GM18498 (cell line): Measurements from ENCODE around the gene RWDD1.
A peak's percentile ranks its signal among the peaks of the same experiment; 100 is the strongest.
"Not testable (repeated sequence)": the region's sequence is repeated elsewhere in the genome, so short reads cannot be mapped to it uniquely, and the experiment has no call there.

Experiments used
- ATAC-seq: cut with Tn5 transposase; IDR thresholded peaks from one replicate; pipeline ENCODE4 v1.9.1; 2021; ENCODE audit warnings: mild to moderate bottlenecking, moderate library complexity; ENCODE audit not compliant: unreplicated experiment

RWDD1 gene

DNA sequence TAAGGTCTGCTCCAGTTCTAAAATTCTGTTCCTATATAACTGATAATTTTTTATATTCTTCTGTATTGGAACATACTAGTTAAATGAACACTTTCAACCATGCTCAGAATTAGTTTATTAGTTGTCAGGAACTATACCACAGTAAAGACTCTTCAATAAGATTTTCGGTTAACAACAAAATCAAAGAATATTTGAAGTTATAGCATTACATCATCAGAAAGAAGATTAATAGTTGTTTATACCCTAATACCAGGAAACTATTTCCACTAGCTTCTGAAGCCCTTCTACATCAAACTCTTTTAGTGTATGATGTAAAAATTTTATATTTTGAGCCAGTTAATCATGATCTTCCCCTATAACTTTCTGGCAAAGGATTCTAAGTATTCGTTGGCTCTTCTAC, 11.2 kb upstream of the RWDD1 start:
- ATAC-seq: no peak

DNA sequence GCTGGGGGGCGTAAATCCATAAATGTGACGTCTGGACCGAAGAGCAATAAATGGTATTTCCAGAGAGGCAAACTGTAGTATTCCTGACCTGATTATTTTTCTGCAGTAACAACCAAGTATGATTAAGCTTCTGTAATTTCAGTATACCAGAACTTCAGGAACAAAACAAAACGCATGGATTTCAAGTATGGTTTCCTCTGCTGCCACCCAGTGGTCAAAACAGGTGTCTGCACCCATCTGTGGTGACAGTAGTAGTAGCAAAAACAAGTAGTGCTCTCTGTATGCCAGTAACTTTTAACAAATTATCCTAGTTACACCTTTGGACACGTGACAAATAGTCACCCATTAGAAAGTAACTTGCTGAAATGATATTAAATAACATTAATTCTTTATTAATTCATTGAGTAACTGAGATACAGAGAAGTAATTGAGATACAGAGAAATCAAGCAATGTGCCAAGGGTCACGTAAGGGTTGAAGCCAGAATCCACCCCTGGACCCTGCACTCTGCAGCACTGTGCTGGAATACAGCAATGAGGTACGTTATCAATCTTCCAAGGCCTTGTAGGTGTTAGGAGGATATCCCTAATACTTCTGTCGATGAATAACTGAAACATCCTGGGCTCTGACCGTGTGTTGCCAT, 9.8 kb upstream of the RWDD1 start:
- ATAC-seq: peak; percentile 71

DNA sequence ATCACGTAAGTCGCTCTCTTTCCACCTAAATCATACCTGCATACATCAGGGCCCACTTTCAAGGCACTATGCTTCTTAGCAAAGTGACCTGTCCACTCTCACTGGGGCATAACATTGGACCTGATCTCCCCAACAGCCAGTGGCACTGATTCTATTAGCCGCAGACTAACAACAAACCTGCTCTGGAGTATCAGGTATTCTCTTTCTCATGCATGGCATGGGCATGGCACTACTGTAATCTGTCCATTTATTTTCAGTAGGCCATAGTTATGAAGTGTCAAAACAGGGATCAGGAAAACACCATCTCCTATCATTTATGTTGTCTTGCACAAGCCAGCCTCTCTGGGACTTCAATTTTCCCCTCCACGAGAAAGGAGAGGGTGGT, 9.3 kb upstream of the RWDD1 start:
- ATAC-seq: no peak

GRCh38 chr6:116562614-116563013, 8.7 kb upstream of the RWDD1 start:
- no peak for ATAC-seq

DNA sequence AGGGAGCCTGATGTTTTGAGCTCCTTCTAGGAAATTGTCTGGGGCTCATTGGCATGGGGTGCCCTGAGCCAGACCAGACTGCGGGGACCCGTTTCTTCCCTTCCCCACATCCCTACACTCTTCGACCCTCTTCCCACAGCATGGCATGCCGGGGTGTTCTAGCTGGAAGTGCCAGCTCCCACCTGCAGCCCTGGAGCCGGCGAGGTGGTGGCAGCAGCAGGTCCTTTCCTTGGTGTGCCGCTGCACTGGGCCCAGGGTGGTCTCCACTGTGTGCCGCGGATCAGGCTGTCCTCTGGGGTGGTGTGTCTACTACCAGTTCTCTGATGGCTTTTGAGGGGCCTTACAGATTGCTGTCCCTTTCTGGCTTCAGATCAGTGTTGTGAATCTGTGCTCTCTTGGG, 7.5 kb upstream of the RWDD1 start:
- no peak for ATAC-seq

DNA sequence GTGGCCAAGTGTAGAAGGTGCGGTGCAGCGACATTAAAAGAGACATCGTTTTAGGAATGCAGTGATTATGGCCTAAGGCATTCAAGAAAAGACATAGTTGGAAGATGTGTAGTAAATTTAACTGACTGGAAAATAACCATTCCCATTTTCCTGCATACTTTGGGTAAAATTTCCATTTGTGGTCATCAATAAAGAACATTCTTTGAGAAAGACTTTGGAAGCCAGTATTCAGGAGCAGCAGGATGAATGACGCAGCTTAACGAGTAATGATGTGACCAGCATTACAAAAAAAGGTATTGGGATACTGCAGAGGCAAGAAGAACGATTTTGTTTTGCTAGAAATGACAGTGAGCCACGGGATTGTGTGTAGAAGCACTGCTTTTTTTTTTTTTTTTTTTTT, 7.0 kb upstream of the RWDD1 start:
- no peak for ATAC-seq

DNA sequence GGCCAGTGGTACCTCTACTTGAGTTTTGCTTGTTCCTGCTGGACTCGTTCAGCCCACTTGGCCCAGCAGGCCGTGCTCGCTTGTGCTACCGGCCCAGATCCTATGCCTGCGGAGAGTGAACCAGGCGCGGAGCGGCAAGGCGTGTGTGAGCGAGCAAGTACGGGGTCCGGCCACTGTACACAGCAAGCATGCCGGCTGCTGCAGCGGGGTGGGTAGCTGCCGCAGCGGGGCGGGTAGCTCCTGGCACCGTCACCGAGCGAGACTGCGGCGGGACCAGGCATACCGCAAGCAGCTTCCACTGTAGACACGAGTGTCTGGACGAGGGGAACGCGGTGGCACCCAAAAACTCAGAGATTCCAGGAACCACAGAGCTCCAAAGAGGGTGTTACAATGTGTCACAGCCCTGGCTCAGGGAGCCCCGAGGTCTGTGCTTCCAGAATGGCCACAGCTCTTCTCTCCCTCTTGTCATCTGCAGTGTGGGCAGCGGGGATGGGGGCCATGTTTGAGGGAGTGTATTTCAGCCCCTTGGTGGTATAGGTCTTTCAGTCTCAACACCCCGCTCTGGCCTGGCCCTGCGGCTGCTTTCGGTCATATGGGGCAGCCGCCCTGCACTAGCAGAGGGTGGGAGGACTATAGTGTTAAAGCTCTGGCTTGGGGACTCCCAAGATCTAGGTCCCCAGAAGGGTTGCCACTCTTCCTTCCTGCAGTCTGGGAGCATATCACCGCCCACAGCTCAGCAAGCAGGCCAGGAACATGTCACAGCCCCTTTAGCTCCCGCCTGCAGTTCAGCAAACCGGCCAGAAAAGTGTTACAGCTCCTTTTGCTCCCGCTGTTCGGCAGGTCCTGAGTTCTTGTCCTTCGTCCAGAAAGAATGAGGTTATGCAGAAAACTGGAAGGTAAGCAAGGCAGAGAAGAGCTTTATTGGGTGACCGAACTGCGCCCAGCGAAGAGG, 6.1 kb upstream of the RWDD1 start:
- ATAC-seq: no peak

DNA sequence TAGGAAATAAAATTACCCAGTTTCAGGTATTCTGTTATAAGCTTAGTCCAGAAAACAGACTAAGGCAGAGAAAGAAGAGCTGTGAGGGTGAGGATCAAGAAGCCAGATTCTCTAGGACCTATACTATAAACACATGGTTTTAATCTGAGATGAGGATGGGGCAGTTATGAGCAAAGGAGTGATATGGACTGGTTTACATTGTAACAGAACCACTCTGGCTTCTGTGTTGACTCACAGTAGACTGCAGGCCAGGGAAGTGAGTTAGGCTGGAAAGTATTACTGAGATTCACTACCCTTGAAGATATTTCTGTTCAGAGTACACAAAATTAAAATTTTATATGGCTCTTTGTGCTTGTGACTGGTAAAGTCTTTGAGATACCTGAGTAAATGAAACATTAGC, 3.2 kb upstream of the RWDD1 start:
- no peak for ATAC-seq

GRCh38 chr6:116568821-116569755, 2.2 kb upstream of the RWDD1 start:
- ATAC-seq: no peak

DNA sequence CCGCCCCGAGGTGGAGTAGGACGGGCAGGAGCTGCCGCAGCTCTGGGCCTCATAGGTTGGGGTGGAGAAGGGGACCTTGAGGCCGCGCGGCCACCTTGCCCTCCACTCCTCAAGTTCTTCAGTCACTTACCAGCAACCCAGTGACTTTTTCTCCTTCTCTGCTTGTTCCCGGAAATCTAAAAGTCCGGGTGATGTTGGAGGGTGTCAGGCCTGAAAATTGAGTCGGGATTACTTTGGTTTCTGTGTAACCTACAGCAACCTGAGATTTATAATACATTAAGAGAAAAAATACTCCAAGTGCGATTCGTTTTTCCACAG, 338 bp downstream of the RWDD1 start:
- no peak for ATAC-seq

- ATAC-seq: no peak
Measured at GRCh38 chr6:116572162-116572561, 858 bp downstream of the RWDD1 start.

DNA sequence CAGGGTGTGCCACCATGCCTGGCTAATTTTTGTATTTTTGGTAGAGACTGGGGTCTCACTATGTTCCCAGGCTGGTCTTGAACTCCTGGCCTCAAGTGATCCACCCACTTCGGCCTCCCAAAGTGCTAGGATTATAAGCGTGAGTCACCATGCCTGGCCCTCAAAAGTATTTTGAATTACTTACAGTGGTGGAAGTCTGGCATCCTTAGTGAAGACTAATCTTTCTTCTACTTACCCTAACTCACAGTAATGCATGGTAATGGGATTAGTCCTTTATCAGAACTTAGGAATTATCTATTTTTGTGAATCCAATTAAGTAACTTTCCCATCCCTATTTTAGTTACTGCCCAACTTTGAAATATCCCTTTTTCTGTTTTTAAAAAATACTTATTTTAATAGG, 3.9 kb downstream of the RWDD1 start:
- ATAC-seq: no peak

DNA sequence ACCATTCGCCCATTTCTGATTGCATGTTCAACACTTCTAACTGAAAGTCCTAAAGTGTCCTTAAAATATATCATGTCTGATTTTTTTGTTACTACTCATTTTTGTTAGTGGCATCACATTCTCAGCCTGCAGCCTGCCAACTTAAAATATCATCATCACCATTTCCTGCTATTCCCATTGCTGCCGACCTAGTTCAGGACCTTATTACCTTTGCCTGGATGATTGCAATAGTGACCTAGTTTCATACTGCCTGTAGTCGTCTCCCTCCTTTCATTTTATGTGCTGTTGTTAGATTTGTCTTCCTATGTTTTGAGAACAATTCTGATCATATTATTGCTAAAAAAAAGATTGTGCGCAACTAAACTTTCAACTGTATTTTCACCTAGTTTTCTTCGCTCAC, 6.2 kb downstream of the RWDD1 start:
- ATAC-seq: no peak

DNA sequence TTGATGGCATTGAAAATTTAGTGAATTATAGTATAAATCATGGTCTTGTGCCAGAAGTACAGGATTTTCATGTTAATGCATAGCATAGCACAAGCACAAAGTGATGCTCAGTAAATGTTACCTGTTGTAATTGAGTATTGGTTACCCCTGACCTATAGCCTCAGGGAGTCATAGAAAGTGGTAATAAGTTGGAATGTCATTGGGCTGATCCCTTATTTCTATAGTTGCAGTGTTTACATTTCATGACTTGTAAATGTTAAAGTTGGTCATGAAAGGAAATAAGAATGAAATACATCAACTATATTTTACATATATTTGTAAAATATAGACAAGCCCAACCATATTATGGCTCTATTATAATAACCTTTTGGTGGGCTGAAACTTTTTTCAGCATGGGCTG, 7.0 kb downstream of the RWDD1 start:
- no peak for ATAC-seq

GRCh38 chr6:116579143-116579542, 7.8 kb downstream of the RWDD1 start:
- no peak for ATAC-seq

DNA sequence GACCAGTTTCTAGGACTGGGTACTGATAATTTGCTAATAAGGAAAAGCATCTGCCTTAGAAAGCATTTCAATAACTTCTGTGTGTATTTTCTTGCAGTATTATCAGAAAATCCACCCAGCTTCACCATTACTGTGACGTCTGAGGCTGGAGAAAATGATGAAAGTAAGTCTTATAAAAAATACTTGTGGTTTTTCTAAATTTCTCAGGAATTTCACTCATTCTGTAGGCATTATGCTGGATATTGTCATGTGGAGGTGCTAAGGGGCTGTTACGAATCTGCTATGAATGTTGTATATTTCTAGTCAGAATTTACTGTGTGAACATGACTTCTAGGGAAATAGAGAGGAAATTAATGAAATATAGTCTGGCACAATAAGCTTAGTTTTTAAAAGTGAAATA, 8.9 kb downstream of the RWDD1 start:
- ATAC-seq: no peak

DNA sequence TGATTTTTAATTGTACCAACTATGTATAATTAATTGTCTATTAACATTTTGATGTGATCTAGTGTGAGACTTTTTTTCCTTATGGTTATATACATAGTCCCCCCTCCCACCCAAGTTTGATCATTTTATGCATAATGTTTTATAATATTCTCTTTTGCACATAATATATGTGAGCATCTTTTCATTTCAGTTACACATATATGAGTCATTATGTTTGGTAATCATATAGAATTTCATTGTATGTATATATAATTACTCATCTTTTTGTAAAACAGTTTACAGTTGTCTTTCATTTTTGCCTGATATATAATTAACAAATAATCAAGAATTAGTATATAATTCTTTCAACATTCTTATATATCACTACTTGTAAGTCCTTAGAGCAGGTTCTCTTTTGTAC, 15.0 kb downstream of the RWDD1 start:
- no peak for ATAC-seq

DNA sequence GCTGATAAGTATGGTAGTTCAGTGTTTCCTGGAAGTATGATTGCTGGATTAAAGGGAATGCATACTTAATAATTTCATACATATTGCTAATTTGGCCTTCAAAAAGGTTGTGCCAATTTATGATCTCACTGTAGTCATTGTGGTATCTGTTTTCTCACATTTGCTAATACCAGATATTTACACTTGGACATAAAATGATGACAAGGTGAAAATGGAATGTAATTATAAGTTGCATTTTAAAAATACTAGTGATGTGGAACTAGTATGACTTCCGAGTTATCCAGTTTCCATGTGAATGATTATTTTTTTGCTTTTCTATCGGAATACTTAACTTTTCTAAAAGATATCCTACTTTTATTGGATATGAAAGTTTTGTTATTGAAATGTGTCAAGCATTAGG, 15.4 kb downstream of the RWDD1 start:
- ATAC-seq: no peak

DNA sequence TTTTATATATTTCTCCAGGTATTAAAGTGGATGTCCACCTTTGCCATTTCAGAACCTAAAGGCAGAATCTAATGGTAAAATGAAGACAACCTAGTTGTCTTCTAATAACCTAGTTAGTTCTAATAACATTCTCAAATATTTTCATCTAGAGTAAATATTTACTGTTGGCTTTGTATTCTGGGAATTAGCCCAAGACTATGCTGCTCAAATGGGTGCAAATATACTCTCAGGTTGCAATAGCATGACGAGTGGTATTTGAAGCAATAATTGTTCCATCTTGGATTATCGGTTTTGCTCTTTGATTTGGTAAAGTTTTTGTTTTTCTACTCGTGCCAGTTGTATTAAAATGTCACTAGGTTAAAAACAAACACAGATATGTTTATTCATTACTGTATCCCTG, 23.9 kb downstream of the RWDD1 start:
- no peak for ATAC-seq

- no peak for ATAC-seq
Measured at GRCh38 chr6:116596815-116597214, 25.5 kb downstream of the RWDD1 start.

- ATAC-seq: not testable (repeated sequence)
Measured at GRCh38 chr6:116603916-116604315, 32.6 kb downstream of the RWDD1 start.

DNA sequence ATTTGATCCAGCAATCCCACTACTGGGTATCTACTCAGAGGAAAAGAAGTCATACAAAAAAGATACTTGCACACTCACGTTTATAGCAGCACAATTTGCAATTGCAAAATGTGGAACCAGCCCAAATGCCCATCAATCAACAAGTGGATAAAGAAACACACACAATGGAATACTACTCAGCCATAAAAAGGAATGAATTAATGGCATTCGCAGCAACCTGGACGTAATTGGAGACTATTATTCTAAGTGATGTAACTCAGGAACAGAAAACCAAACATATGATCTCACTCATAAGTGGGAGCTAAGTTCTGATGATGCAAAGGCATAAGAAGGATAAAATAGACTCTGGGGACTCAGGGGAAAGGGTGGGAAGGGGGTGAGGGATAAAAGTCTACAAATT, 33.6 kb downstream of the RWDD1 start:
- not testable (repeated sequence) for ATAC-seq
